ENCODE data around the gene DSC3. TPM values are rescaled to one million over a fixed set of nuclear protein-coding genes. Genes with fewer than 3 reads are reported as not detected.

DSC3 gene
- polyA plus RNA-seq, 2 of the 4 experiments (the other 2 are of a cell fraction) = 0.76 to 2.2 TPM

DNA sequence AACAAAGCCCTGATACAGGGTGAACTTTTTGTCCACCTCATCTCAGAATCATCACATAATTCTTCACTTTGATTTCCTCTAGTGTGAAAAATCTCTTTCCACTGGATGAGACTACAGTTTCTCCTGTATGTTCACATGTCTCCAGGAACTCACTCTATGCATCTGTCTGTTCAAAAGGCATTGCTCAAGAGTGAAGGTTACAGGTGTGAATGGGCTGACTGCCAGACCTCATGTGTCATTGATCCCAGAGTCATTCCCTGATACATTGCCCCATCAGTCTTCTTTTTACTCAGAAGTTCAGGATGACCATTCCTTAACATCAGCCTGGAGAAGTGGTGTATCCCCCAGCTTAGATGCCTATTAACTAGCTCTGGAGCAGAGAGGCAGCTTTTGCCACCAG, 4.4 kb upstream of the DSC3 start:
- FAIRE-seq = no peak
- Histone ChIP-seq H3K4me2 (no peak overlapping the region), H3K4me3 (no peak overlapping the region), H3K4me1 (no peaks in the 10 kb centered on the region), H3K9me3 (no peaks in the 10 kb centered on the region), H3K27ac (no peak overlapping the region)
- CTCF ChIA-PET = no interaction called here
- DNase-seq (ENCODE audit: low read depth in 1 of 2, low spot score in 1 of 2) = no peak
- TF ChIP-seq FOSL2 (IDR thresholded peaks at IDR 0.05) (no peak), FOSL2 (CRISPR knock-in tag; IDR thresholded peaks at IDR 0.05) (no peak), CBX2 (IDR thresholded peaks at IDR 0.05; ENCODE audit: borderline replicate concordance, low read depth) (no peak), NFE2L2 (conservative IDR thresholded peaks at IDR 0.05; ENCODE audit: low read length) (no peak), RARB (CRISPR knock-in tag; IDR thresholded peaks at IDR 0.05) (no peak), ESRRA (IDR thresholded peaks at IDR 0.05; ENCODE audit: borderline replicate concordance, low read length) (no peak), RFX5 (IDR thresholded peaks at IDR 0.05) (no peak), EHMT2 (IDR thresholded peaks at IDR 0.05; ENCODE audit: low read depth) (no peak)
- TF ChIP-seq, protein P1, sequence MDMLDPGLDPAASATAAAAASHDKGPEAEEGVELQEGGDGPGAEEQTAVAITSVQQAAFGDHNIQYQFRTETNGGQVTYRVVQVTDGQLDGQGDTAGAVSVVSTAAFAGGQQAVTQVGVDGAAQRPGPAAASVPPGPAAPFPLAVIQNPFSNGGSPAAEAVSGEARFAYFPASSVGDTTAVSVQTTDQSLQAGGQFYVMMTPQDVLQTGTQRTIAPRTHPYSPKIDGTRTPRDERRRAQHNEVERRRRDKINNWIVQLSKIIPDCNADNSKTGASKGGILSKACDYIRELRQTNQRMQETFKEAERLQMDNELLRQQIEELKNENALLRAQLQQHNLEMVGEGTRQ (IDR thresholded peaks at IDR 0.05) = no peak
- ATAC-seq = no peak
- POLR2A ChIA-PET = no interaction called here

GRCh38 chr18:31045599-31045998, 3.1 kb upstream of the DSC3 start:
- WGBS (ENCODE audit: missing lambda C conversion rate) = 78% methylated on average over 6 of the region's 6 CpGs
- no peak for ATAC-seq
- CTCF ChIA-PET = no interaction called here
- no peak for TF ChIP-seq FOXS1 (CRISPR knock-in tag; IDR thresholded peaks at IDR 0.05)
- TF ChIP-seq RARB (CRISPR knock-in tag; IDR thresholded peaks at IDR 0.05) = no peak
- TF ChIP-seq, protein P2, sequence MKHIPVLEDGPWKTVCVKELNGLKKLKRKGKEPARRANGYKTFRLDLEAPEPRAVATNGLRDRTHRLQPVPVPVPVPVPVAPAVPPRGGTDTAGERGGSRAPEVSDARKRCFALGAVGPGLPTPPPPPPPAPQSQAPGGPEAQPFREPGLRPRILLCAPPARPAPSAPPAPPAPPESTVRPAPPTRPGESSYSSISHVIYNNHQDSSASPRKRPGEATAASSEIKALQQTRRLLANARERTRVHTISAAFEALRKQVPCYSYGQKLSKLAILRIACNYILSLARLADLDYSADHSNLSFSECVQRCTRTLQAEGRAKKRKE (CRISPR knock-in tag; IDR thresholded peaks at IDR 0.05; ENCODE audit: low read depth) = no peak
- H3K4me2 ChIP-seq = no peak overlapping the region
- no peak for FAIRE-seq
- POLR2A ChIA-PET = no interaction called here
- no peaks in the 10 kb centered on the region for H3K9me3 ChIP-seq
- no peak overlapping the region for H3K27ac ChIP-seq
- no peak overlapping the region for H3K4me3 ChIP-seq
- H3K4me1 ChIP-seq = no peaks in the 10 kb centered on the region
- no peak for DNase-seq (ENCODE audit: low read depth in 1 of 2, low spot score in 1 of 2)

GRCh38 chr18:31044926-31045325, 2.4 kb upstream of the DSC3 start:
- H3K9me3 ChIP-seq = no peaks in the 10 kb centered on the region
- no peak for FAIRE-seq
- ChIA-PET CTCF (no interaction called here), POLR2A (no interaction called here)
- 40% methylated on average over 3 of the region's 3 CpGs for WGBS (ENCODE audit: missing lambda C conversion rate)
- H3K27ac ChIP-seq = no peak overlapping the region
- TF ChIP-seq, protein P3, sequence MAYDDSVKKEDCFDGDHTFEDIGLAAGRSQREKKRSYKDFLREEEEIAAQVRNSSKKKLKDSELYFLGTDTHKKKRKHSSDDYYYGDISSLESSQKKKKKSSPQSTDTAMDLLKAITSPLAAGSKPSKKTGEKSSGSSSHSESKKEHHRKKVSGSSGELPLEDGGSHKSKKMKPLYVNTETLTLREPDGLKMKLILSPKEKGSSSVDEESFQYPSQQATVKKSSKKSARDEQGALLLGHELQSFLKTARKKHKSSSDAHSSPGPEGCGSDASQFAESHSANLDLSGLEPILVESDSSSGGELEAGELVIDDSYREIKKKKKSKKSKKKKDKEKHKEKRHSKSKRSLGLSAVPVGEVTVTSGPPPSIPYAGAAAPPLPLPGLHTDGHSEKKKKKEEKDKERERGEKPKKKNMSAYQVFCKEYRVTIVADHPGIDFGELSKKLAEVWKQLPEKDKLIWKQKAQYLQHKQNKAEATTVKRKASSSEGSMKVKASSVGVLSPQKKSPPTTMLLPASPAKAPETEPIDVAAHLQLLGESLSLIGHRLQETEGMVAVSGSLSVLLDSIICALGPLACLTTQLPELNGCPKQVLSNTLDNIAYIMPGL (CRISPR knock-in tag; IDR thresholded peaks at IDR 0.05; ENCODE audit: borderline replicate concordance) = no peak
- TF ChIP-seq SREBF2 (IDR thresholded peaks at IDR 0.05) (no peak), PHF8 (IDR thresholded peaks at IDR 0.05; ENCODE audit: borderline replicate concordance, low read depth) (no peak), FOSL2 (IDR thresholded peaks at IDR 0.05) (no peak), FOSL2 (CRISPR knock-in tag; IDR thresholded peaks at IDR 0.05) (no peak), HDAC2 (IDR thresholded peaks at IDR 0.05) (no peak), CTCF (IDR thresholded peaks at IDR 0.05) (no peak), CEBPB (IDR thresholded peaks at IDR 0.05) (no peak), ZNF302 (CRISPR knock-in tag; IDR thresholded peaks at IDR 0.05) (no peak), CHD2 (IDR thresholded peaks at IDR 0.05; ENCODE audit: low read length, partially characterized antibody) (no peak), EHMT2 (IDR thresholded peaks at IDR 0.05; ENCODE audit: low read depth) (no peak), FOSB (CRISPR knock-in tag; IDR thresholded peaks at IDR 0.05) (no peak), BCL3 (IDR thresholded peaks at IDR 0.05) (no peak), HEYL (CRISPR knock-in tag; IDR thresholded peaks at IDR 0.05) (no peak), RARB (CRISPR knock-in tag; IDR thresholded peaks at IDR 0.05) (no peak), HOXB5 (CRISPR knock-in tag; IDR thresholded peaks at IDR 0.05) (no peak), RNF2 (IDR thresholded peaks at IDR 0.05; ENCODE audit: borderline replicate concordance, low read depth) (no peak), FOXS1 (CRISPR knock-in tag; IDR thresholded peaks at IDR 0.05) (no peak)
- TF ChIP-seq, protein P4, sequence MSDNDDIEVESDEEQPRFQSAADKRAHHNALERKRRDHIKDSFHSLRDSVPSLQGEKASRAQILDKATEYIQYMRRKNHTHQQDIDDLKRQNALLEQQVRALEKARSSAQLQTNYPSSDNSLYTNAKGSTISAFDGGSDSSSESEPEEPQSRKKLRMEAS (IDR thresholded peaks at IDR 0.05) = no peak
- TF ChIP-seq, protein P5, sequence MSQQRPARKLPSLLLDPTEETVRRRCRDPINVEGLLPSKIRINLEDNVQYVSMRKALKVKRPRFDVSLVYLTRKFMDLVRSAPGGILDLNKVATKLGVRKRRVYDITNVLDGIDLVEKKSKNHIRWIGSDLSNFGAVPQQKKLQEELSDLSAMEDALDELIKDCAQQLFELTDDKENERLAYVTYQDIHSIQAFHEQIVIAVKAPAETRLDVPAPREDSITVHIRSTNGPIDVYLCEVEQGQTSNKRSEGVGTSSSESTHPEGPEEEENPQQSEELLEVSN (IDR thresholded peaks at IDR 0.05; ENCODE audit: borderline replicate concordance, low read depth) = no peak
- no peak for ATAC-seq
- H3K4me1 ChIP-seq = no peaks in the 10 kb centered on the region
- H3K4me3 ChIP-seq = no peak overlapping the region
- no peak for DNase-seq (ENCODE audit: low read depth in 1 of 2, low spot score in 1 of 2)
- H3K4me2 ChIP-seq = no peak overlapping the region
